Activated naive CD4-positive, alpha-beta T cell treated with anti-CD3 and anti-CD28 coated beads, Interleukin-2, amount 10 ng/mL, durations not matched to agents 7 days and 5 days (primary cell): Measurements from ENCODE around the gene OPA3.
A peak's percentile ranks its signal among the peaks of the same experiment; 100 is the strongest.

Experiments used
- CTCF ChIA-PET: fragments of 350-600 bp; sonication (Branson Sonifier 250); formaldehyde crosslinking; loops from one replicate; lab custom pipeline; 2021; ENCODE audit warnings: antibody characterized with exemption; lab: Charles Lee
- DNase-seq: peaks from one replicate; pipeline ENCODE4 v3.0.0-alpha.2; 2020
- H3K27ac Mint-ChIP-seq: one replicate; pipeline ENCODE4 v1.8.0; 2021; ENCODE audit warnings: mild to moderate bottlenecking, moderate library complexity, mixed read lengths
- H3K27me3 Mint-ChIP-seq: one replicate; pipeline ENCODE4 v1.8.0; 2021; ENCODE audit warnings: mild to moderate bottlenecking, mixed read lengths
- H3K36me3 Mint-ChIP-seq: one replicate; pipeline ENCODE4 v1.8.0; 2021; ENCODE audit warnings: mixed read lengths
- H3K4me1 Mint-ChIP-seq: one replicate; pipeline ENCODE4 v1.8.0; 2021; ENCODE audit warnings: mixed read lengths
- H3K4me3 Mint-ChIP-seq: one replicate; pipeline ENCODE4 v1.8.0; 2021; ENCODE audit warnings: mild to moderate bottlenecking, moderate library complexity, mixed read lengths
- H3K9me3 Mint-ChIP-seq: one replicate; pipeline ENCODE4 v1.8.0; 2021; ENCODE audit warnings: mixed read lengths

The OPA3 gene

DNA sequence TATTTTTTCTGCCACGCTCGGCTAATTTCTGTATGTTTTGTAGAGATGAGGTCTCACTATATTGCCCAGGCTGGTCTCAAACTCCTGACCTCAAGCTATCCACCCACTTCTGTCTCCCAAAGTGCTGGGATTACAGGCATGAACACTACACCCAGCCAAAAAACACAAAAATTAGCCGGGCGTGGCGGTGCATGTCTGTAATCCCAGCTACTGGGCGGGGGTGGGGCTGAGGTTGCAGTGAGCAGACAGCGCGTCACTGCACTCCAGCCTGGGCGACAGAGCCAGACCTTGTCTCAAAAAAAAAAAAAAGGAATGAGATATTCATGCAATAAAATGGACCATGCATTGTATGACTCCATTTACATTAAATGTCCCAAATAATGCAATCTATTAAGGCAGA, 45.1 kb downstream of the OPA3 start:
- H3K4me3 Mint-ChIP-seq, result no peak overlapping the region
- peaks cover 6% of the 10 kb centered on the region for H3K4me1 Mint-ChIP-seq
- no peaks in the 10 kb centered on the region for H3K27me3 Mint-ChIP-seq
- no peak for DNase-seq
- CTCF ChIA-PET, result no interaction called here
- H3K27ac Mint-ChIP-seq, result no peak overlapping the region
- H3K9me3 Mint-ChIP-seq, result peaks cover 7% of the 10 kb centered on the region
- H3K36me3 Mint-ChIP-seq, result no peaks in the 10 kb centered on the region

GRCh38 chr19:45531349-45531748, 53.3 kb downstream of the OPA3 start:
- peaks cover 8% of the 10 kb centered on the region for H3K9me3 Mint-ChIP-seq
- CTCF ChIA-PET, result interaction anchor here (1.1 kb wide), 2 partner anchors 12 to 27 kb away, joined by 3 to 4 read pairs; no protein-coding TSS in a partner anchor

DNA sequence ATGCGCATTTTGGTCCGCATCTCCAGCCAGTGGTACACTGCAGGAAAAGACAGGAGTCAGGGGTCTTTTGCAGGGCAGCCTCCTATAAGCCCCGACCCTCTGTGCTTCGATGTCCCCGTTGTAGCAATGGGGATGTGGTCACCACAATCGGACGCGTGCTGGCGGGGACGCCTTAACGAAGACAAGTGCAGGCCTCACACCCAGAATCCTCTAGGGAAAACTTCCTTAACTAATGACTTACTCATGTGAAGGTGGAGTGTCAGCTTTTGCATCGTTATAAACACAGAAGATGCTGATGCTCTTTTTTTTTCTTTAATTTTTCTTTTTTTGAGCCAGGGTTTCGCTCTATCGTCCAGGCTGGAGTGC, 55.2 kb downstream of the OPA3 start:
- Mint-ChIP-seq H3K9me3 (peaks cover 8% of the 10 kb centered on the region), H3K36me3 (peaks cover 20% of the 10 kb centered on the region), H3K27me3 (peaks cover 21% of the 10 kb centered on the region), H3K4me1 (peaks cover 15% of the 10 kb centered on the region), H3K4me3 (no peak overlapping the region), H3K27ac (no peak overlapping the region)
- DNase-seq, result no peak
- CTCF ChIA-PET, result interaction anchor here (1.0 to 1.7 kb wide), 2 partner anchors 29 to 46 kb away, joined by 3 to 4 read pairs; no protein-coding TSS in a partner anchor

More at GRCh38 chr19:45531349-45531748, 53.3 kb downstream of the OPA3 start:
- H3K4me1 Mint-ChIP-seq, result peaks cover 15% of the 10 kb centered on the region
- no peak for DNase-seq
- H3K36me3 Mint-ChIP-seq, result peaks cover 13% of the 10 kb centered on the region
- no peak overlapping the region for H3K4me3 Mint-ChIP-seq
- no peak overlapping the region for H3K27ac Mint-ChIP-seq
- H3K27me3 Mint-ChIP-seq, result peaks cover 21% of the 10 kb centered on the region

GRCh38 chr19:45528744-45529419, 55.7 kb downstream of the OPA3 start:
- H3K27me3 Mint-ChIP-seq, result peaks cover 21% of the 10 kb centered on the region
- no peak overlapping the region for H3K27ac Mint-ChIP-seq
- H3K9me3 Mint-ChIP-seq, result peaks cover 8% of the 10 kb centered on the region
- peaks cover 24% of the 10 kb centered on the region for H3K36me3 Mint-ChIP-seq
- CTCF ChIA-PET, result interaction anchor here (1.0 to 1.7 kb wide), 2 partner anchors 29 to 46 kb away, joined by 3 to 4 read pairs; no protein-coding TSS in a partner anchor
- peaks cover 16% of the 10 kb centered on the region for H3K4me1 Mint-ChIP-seq
- DNase-seq, result no peak
- no peak overlapping the region for H3K4me3 Mint-ChIP-seq

DNA sequence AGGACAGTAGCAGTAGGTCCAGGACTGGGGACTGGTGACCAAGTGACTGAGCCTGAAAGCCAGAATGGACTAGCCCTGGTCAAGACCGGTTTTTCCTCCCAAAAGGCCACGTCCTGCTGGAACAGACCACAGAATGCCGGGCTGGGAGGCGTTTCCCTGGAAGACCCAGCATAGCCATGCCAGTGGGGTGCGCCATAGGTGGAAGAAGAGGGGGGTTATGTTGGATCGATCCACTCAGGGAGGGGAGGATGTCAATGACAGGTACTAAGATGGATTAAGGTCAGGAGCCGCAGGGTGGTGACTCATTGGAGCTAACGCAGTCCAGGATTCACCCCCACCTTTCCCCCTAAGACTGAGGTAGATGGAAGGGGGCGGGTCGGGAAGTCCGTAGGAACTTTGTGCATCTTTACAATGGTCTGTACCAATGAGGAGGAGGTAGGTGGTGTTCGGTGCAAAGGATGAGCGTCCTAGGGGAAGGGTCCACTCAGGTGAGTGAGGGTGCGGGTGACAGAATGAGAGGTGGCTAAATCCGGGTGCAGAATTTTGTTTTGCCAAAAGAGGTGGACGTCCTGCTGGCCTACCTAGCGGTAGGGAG, 56.4 kb downstream of the OPA3 start:
- H3K27ac Mint-ChIP-seq, result no peak overlapping the region
- H3K36me3 Mint-ChIP-seq, result peaks cover 31% of the 10 kb centered on the region
- DNase-seq, result no peak
- H3K9me3 Mint-ChIP-seq, result peaks cover 8% of the 10 kb centered on the region
- CTCF ChIA-PET, result interaction anchor here (1.7 kb wide), 1 partner anchor 30 kb away, joined by 4 read pairs; no protein-coding TSS in a partner anchor
- H3K27me3 Mint-ChIP-seq, result peaks cover 21% of the 10 kb centered on the region
- no peak overlapping the region for H3K4me3 Mint-ChIP-seq
- peaks cover 22% of the 10 kb centered on the region for H3K4me1 Mint-ChIP-seq

- CTCF ChIA-PET, result interaction anchor here (0.9 kb wide), 1 partner anchor 47 kb away, joined by 3 read pairs; no protein-coding TSS in a partner anchor
- Mint-ChIP-seq H3K27ac (no peak overlapping the region), H3K27me3 (peaks cover 21% of the 10 kb centered on the region), H3K9me3 (peaks cover 8% of the 10 kb centered on the region), H3K4me3 (no peak overlapping the region), H3K36me3 (peaks cover 32% of the 10 kb centered on the region), H3K4me1 (peaks cover 24% of the 10 kb centered on the region)
- DNase-seq, result no peak
Observed at GRCh38 chr19:45527731-45528130, 56.9 kb downstream of the OPA3 start.

GRCh38 chr19:45526971-45527370, 57.6 kb downstream of the OPA3 start:
- Mint-ChIP-seq H3K27me3 (peaks cover 21% of the 10 kb centered on the region), H3K9me3 (peaks cover 8% of the 10 kb centered on the region), H3K4me3 (no peak overlapping the region), H3K4me1 (peaks cover 24% of the 10 kb centered on the region), H3K27ac (no peak overlapping the region), H3K36me3 (peaks cover 32% of the 10 kb centered on the region)
- DNase-seq, result no peak
- CTCF ChIA-PET, result interaction anchor here (0.9 kb wide), 1 partner anchor 48 kb away, joined by 3 read pairs; no protein-coding TSS in a partner anchor

DNA sequence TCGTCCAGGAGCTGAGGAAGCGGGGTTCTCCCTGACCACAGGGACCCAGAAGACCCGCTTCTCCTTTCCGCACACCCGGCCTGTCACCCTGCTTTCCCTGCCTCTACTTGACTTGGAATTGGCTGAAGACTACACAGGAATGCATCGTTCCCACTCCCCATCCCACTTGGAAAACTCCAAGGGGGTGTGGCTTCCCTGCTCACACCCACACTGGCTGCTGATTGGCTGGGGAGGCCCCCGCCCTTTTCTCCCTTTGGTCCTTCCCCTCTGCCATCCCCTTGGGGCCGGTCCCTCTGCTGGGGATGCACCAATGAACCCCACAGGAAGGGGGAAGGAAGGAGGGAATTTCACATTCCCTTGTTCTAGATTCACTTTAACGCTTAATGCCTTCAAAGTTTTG, 58.5 kb downstream of the OPA3 start:
- H3K27ac Mint-ChIP-seq, result no peak overlapping the region
- peaks cover 24% of the 10 kb centered on the region for H3K4me1 Mint-ChIP-seq
- peaks cover 21% of the 10 kb centered on the region for H3K27me3 Mint-ChIP-seq
- peaks cover under 1% of the 10 kb centered on the region for H3K9me3 Mint-ChIP-seq
- no peak for DNase-seq
- H3K4me3 Mint-ChIP-seq, result no peak overlapping the region
- peaks cover 35% of the 10 kb centered on the region for H3K36me3 Mint-ChIP-seq
- CTCF ChIA-PET, result interaction anchor here (0.5 to 2.7 kb wide), 4 partner anchors 29 to 138 kb away, joined by 3 to 14 read pairs (median 3); no protein-coding TSS in a partner anchor

DNA sequence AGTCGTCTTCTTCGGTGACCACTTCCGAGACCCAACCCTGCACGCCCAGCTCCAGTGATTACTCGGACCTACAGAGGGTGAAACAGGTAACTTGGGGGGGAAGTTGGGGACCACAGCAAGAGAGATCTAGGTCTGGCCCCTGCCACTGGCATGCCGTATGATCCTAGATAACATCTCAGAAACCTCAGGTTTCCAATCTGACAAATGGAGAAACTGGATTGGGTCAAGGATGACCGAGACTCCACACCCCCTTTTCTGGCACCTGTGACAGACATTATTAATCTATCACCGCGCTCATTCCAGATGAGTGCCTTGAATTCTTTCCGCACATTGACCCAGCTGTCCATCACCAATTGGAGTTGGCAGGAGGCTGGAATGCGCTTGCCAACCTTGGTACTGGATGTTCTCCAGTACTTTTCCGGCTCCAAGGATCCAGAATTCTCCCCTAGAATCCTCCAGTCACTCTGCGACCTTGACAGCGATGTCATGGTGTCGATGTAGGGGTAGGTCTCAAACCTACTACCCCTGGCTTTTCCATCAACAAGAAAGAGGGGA, 60.0 kb downstream of the OPA3 start:
- Mint-ChIP-seq H3K27me3 (peaks cover 16% of the 10 kb centered on the region), H3K36me3 (peaks cover 42% of the 10 kb centered on the region), H3K9me3 (no peaks in the 10 kb centered on the region), H3K27ac (no peak overlapping the region), H3K4me3 (no peak overlapping the region), H3K4me1 (peaks cover 26% of the 10 kb centered on the region)
- DNase-seq, result no peak
- CTCF ChIA-PET, result interaction anchor here (0.6 to 2.7 kb wide), 7 partner anchors 11 to 186 kb away, joined by 3 to 14 read pairs (median 4); no protein-coding TSS in a partner anchor

DNA sequence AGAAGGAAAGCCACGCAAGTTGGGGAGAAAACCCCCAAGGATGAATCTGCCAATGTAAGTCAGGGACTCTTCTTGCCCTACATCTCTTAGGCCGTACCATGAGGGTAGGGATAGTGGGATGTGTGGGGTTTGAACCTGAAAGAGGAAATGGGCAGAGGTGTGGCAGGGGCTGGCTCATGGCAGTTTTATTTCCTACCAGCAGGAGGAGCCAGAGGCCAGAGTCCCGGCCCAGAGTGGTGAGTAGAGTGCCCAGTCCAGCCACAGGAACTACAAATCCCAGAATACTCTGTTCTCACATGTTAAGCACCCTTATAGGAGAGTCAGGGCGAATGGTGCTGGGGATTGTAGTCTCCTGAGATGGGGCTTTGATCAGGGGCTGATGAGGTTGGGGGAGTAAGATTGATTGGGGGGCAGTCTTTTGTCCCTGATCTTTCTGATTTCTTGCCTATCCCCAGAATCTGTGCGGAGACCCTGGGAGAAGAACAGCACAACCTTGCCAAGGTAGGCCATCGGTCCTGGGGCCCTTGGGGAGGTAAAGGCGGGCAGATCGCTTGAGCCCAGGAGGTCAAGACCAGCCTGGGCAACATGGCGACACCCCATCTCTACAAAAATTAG, 60.9 kb downstream of the OPA3 start:
- peak overlapping the region; percentile 64 for H3K27ac Mint-ChIP-seq
- CTCF ChIA-PET, result interaction anchor here (0.7 to 2.7 kb wide), 6 partner anchors 24 to 185 kb away, joined by 3 to 14 read pairs (median 4); no protein-coding TSS in a partner anchor
- H3K4me1 Mint-ChIP-seq, result peaks cover 22% of the 10 kb centered on the region
- no peaks in the 10 kb centered on the region for H3K9me3 Mint-ChIP-seq
- H3K27me3 Mint-ChIP-seq, result peaks cover 7% of the 10 kb centered on the region
- H3K4me3 Mint-ChIP-seq, result no peak overlapping the region
- peaks cover 42% of the 10 kb centered on the region for H3K36me3 Mint-ChIP-seq
- DNase-seq, result peak; percentile 81

- H3K4me3 Mint-ChIP-seq, result no peak overlapping the region
- H3K27ac Mint-ChIP-seq, result no peak overlapping the region
- DNase-seq, result no peak
- peaks cover 44% of the 10 kb centered on the region for H3K36me3 Mint-ChIP-seq
- CTCF ChIA-PET, result interaction anchor here (0.9 to 1.9 kb wide), 5 partner anchors 14 to 49 kb away, joined by 3 to 6 read pairs (median 3); no protein-coding TSS in a partner anchor
- H3K4me1 Mint-ChIP-seq, result peaks cover 17% of the 10 kb centered on the region
- H3K27me3 Mint-ChIP-seq, result no peaks in the 10 kb centered on the region
- no peaks in the 10 kb centered on the region for H3K9me3 Mint-ChIP-seq
Observed at GRCh38 chr19:45522010-45522941, 62.3 kb downstream of the OPA3 start.

DNA sequence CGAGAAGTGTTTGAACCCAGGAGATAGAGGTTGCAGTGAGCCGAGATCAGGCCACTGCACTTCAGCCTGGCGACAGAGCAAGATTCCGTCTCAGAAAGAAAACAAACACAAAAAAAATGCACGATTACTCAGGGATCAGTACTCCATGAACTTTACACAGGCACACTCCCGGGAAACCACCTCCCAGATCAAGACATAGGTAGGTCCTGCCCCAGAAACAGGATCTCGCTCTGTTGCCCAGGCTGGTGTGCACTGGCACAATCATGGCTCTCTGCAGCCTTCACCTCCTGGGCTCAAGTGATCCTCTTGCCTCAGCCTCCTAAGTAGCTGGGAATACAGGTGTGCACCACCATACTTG, 66.2 kb downstream of the OPA3 start:
- H3K4me1 Mint-ChIP-seq, result peaks cover 43% of the 10 kb centered on the region
- H3K27me3 Mint-ChIP-seq, result no peaks in the 10 kb centered on the region
- H3K9me3 Mint-ChIP-seq, result no peaks in the 10 kb centered on the region
- CTCF ChIA-PET, result no interaction called here
- H3K4me3 Mint-ChIP-seq, result no peak overlapping the region
- DNase-seq, result no peak
- H3K27ac Mint-ChIP-seq, result peak overlapping the region; percentile 60
- H3K36me3 Mint-ChIP-seq, result peaks cover 38% of the 10 kb centered on the region
